GM23248 (cell line): Measurements from ENCODE around the gene RPL21. TPM values are rescaled to one million over a fixed set of nuclear protein-coding genes. Genes with fewer than 3 reads are reported as not detected.
"Not testable (repeated sequence)": the region's sequence is repeated elsewhere in the genome, so short reads cannot be mapped to it uniquely, and the experiment has no call there.

ENCODE experiments used
- DNase-seq: peaks from one replicate; pipeline ENCODE4 v3.0.0-alpha.2; 2015
- H2AFZ ChIP-seq: fragments of 200-600 bp; sonication (generic); 2 replicates; pipeline ENCODE4 v1.6.1; 2016; ENCODE audit warnings: antibody characterized with exemption
- H3F3A ChIP-seq: fragments of 200-600 bp; sonication (generic); 2 replicates; pipeline ENCODE4 v1.6.1; 2016; ENCODE audit warnings: mild to moderate bottlenecking, antibody characterized with exemption, mixed run types; ENCODE audit not compliant: insufficient read depth
- H3K27ac ChIP-seq: fragments of 200-600 bp; sonication (generic); 2 replicates; pipeline ENCODE4 v1.5.1; 2016; ENCODE audit warnings: mild to moderate bottlenecking
- H3K27me3 ChIP-seq: fragments of 200-600 bp; sonication (generic); replicated peaks from 2 replicates; pipeline ENCODE4 v1.6.1; 2016; ENCODE audit warnings: mild to moderate bottlenecking; ENCODE audit not compliant: insufficient read depth
- H3K36me3 ChIP-seq: fragments of 200-600 bp; sonication (generic); 2 replicates; pipeline ENCODE4 v1.6.1; 2016; ENCODE audit warnings: low read depth, mild to moderate bottlenecking
- H3K4me1 ChIP-seq: fragments of 200-600 bp; sonication (generic); 2 replicates; pipeline ENCODE4 v1.6.1; 2016; ENCODE audit warnings: mild to moderate bottlenecking; ENCODE audit not compliant: insufficient read depth
- H3K4me2 ChIP-seq: fragments of 200-600 bp; sonication (generic); one replicate; pipeline ENCODE4 v1.6.1; 2016; ENCODE audit warnings: mild to moderate bottlenecking; ENCODE audit not compliant: unreplicated experiment
- H3K4me3 ChIP-seq: fragments of 200-600 bp; sonication (generic); 2 replicates; pipeline ENCODE4 v1.5.1; 2016; ENCODE audit warnings: mild to moderate bottlenecking
- H3K79me2 ChIP-seq: fragments of 200-600 bp; sonication (generic); 2 replicates; pipeline ENCODE4 v1.6.1; 2016; ENCODE audit warnings: mild to moderate bottlenecking; ENCODE audit not compliant: insufficient read depth
- H3K9ac ChIP-seq: fragments of 200-600 bp; sonication (generic); 2 replicates; pipeline ENCODE4 v1.6.1; 2016; ENCODE audit warnings: mild to moderate bottlenecking
- H3K9me2 ChIP-seq: fragments of 200-600 bp; sonication (generic); 2 replicates; pipeline ENCODE4 v1.6.1; 2016; ENCODE audit warnings: mixed run types, mild to moderate bottlenecking, moderate library complexity; ENCODE audit not compliant: insufficient read depth
- H3K9me3 ChIP-seq: fragments of 200-600 bp; sonication (generic); one replicate; pipeline ENCODE4 v1.6.1; 2017; ENCODE audit warnings: low read depth
- H4K20me1 ChIP-seq: fragments of 200-600 bp; sonication (generic); 2 replicates; pipeline ENCODE4 v1.6.0; 2016; ENCODE audit not compliant: insufficient read depth
- EZH2 ChIP-seq: fragments of 200-600 bp; sonication (generic); IDR thresholded peaks from 2 replicates; pipeline ENCODE4 v1.6.1; 2018; ENCODE audit warnings: antibody characterized with exemption, mild to moderate bottlenecking; ENCODE audit not compliant: insufficient read depth, poor library complexity, severe bottlenecking
- EZH2phosphoT487 ChIP-seq: fragments of 200-600 bp; sonication (generic); IDR thresholded peaks from 2 replicates; pipeline ENCODE4 v1.6.1; 2018; ENCODE audit warnings: antibody characterized with exemption, moderate library complexity, mild to moderate bottlenecking, low read depth; ENCODE audit not compliant: insufficient read depth
- WGBS, 2 experiments: methylation state at CpG; one replicate each; pipeline ENCODE4 v1.1.6; 2015 to 2017; ENCODE audit warnings: low lambda C conversion rate in 2 of 2, low coverage in 1 of 2; ENCODE audit errors: missing lambda C conversion rate in 2 of 2; 5-methylcytosine and 5-hydroxymethylcytosine counted together
- in situ Hi-C: fragments of 300-500 bp; cut with MboI; formaldehyde crosslinking; loops from 2 replicates; pipeline ENCODE4 v1.15.0; 2020
- polyA plus RNA-seq: library from polyadenylated mRNA; unstranded; fragments of >200 nt; fragmentation: Nextera tagmentation; extraction: Ambion mirVana; gene quantifications from 2 replicates; pipeline ENCODE4 v1.2.1, GENCODE V29; 2016
- total RNA-seq: library from RNA; depleted of rRNA; stranded (reverse); fragments of >200 nt; shearing (Covaris generic); gene quantifications from 2 replicates; pipeline ENCODE4 v1.2.3, GENCODE V29; 2014

The RPL21 gene
- total and polyA plus RNA-seq, 2 experiments from 2014 or later: 434 to 638 TPM

DNA sequence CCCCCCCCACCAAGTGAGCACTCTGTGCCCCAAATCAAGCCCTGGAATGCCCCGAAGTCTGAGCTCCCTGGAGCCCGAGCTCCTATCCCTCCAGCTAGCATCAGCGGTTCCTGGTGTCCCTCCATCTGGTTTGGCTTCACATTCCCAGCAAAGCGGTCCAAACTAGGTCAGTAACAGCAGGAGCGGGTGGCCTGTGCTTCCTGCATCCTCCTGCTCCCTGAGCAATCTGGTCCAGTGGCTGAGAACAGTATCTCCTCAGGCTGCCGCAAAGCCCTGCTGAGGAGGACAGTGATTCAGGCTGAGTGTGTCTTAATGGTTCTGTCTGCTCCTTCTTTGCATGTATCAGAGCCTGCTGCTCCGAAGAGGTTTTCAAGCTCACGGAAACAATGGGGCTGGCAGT lies 45.1 kb downstream of the RPL21 start:
- peaks cover 35% of the 10 kb centered on the region for H3K27me3 ChIP-seq
- TF ChIP-seq EZH2phosphoT487: no peak
- TF ChIP-seq EZH2: no peak
- WGBS, 2 experiments: 70 to 71% methylated on average over 8 of the region's 8 CpGs

GRCh38 chr13:27298849-27299248 lies 47.5 kb downstream of the RPL21 start:
- H3K36me3 ChIP-seq: no peaks in the 10 kb centered on the region
- H3K4me1 ChIP-seq: no peaks in the 10 kb centered on the region
- DNase-seq: no peak
- peaks cover 42% of the 10 kb centered on the region for H3K27me3 ChIP-seq
- no peak overlapping the region for H3K4me2 ChIP-seq
- no peaks in the 10 kb centered on the region for H4K20me1 ChIP-seq
- H3F3A ChIP-seq: no peaks in the 10 kb centered on the region
- no peaks in the 10 kb centered on the region for H3K9me2 ChIP-seq
- no peaks in the 10 kb centered on the region for H3K79me2 ChIP-seq
- no peak overlapping the region for H3K27ac ChIP-seq
- H3K4me3 ChIP-seq: no peak overlapping the region
- TF ChIP-seq EZH2 (no peak), EZH2phosphoT487 (no peak)
- in situ Hi-C loops: no loop called here
- H2AFZ ChIP-seq: no peak overlapping the region
- 46 to 51% methylated on average over 5 of the region's 5 CpGs for WGBS, 2 experiments
- no peaks in the 10 kb centered on the region for H3K9me3 ChIP-seq
- no peak overlapping the region for H3K9ac ChIP-seq

More for the DNA sequence above, 45.1 kb downstream of the RPL21 start:
- Histone ChIP-seq H2AFZ (no peak overlapping the region), H3K79me2 (no peaks in the 10 kb centered on the region), H4K20me1 (no peaks in the 10 kb centered on the region), H3F3A (no peaks in the 10 kb centered on the region), H3K9me2 (no peaks in the 10 kb centered on the region), H3K4me1 (no peaks in the 10 kb centered on the region), H3K4me3 (no peak overlapping the region), H3K9ac (no peak overlapping the region), H3K27ac (no peak overlapping the region), H3K9me3 (no peaks in the 10 kb centered on the region), H3K4me2 (no peak overlapping the region), H3K36me3 (no peaks in the 10 kb centered on the region)
- DNase-seq: no peak
- in situ Hi-C loops: no loop called here

- H3K9me2 ChIP-seq, H3K4me1 ChIP-seq, H3K79me2 ChIP-seq, in situ Hi-C loops, DNase-seq, H3K4me3 ChIP-seq, H2AFZ ChIP-seq, H3F3A ChIP-seq, H3K36me3 ChIP-seq, H3K9ac ChIP-seq, H3K27ac ChIP-seq, H3K9me3 ChIP-seq, H3K4me2 ChIP-seq, H4K20me1 ChIP-seq: not testable (repeated sequence)
- H3K27me3 ChIP-seq: peaks cover 32% of the 10 kb centered on the region
- WGBS, 2 experiments: 54% methylated on average over 7 of the region's 7 CpGs
These were observed 49.0 kb downstream of the RPL21 start for GRCh38 chr13:27300406-27300805.

DNA sequence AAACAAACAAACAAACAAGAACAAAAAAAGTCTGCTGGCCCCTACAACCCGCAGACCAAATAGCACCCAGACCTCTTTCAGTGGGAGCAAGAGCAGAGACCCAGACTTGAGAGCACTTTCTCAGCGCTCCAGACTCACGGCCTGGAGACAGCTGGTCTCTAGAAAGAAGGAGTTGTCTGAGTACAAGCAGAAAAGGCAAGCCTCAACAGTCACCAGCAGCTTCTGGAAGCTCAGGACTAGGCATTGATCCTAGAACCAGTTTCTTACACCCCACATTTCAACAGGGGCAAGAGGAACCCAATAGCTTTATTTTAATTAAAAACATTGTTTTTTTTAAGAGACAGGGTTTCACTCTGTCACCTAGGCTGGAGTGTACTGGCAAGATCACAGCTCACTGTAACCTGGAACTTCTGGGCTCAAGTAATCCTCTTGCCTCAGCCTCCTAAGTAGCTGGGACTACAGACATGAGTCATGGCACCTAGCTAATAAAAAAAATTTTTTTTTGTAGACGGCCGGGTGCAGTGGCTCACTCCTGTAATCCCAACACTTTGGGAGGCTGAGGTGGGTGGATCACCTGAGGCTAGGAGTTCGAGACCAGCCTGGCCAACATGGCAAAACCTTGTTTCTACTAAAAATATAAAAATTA lies 49.7 kb downstream of the RPL21 start:
- no peak overlapping the region for H3K9ac ChIP-seq
- no peaks in the 10 kb centered on the region for H3K9me3 ChIP-seq
- no peaks in the 10 kb centered on the region for H3F3A ChIP-seq
- DNase-seq: no peak
- no peak overlapping the region for H3K4me2 ChIP-seq
- H3K9me2 ChIP-seq: no peaks in the 10 kb centered on the region
- H3K36me3 ChIP-seq: no peaks in the 10 kb centered on the region
- no peaks in the 10 kb centered on the region for H3K4me1 ChIP-seq
- H2AFZ ChIP-seq: no peak overlapping the region
- H3K4me3 ChIP-seq: no peak overlapping the region
- in situ Hi-C loops: no loop called here
- H3K27me3 ChIP-seq: peaks cover 32% of the 10 kb centered on the region
- no peaks in the 10 kb centered on the region for H3K79me2 ChIP-seq
- WGBS, 2 experiments: 48 to 55% methylated on average over 6 of the region's 6 CpGs
- no peaks in the 10 kb centered on the region for H4K20me1 ChIP-seq
- TF ChIP-seq EZH2 (no peak), EZH2phosphoT487 (no peak)
- no peak overlapping the region for H3K27ac ChIP-seq
